HepG2 (cell line): ENCODE measurements around the gene PAK1. TPM values are rescaled to one million over a fixed set of nuclear protein-coding genes. Genes with fewer than 3 reads are reported as not detected.

Experiments used
- ATAC-seq: fragments of 200-7000 bp; cut with Tn5 transposase; 3 replicates; pipeline ENCODE4 v1.9.1; 2020; ENCODE audit warnings: mild to moderate bottlenecking, moderate library complexity
- BruUV-seq: library from RNA; stranded (reverse); fragments of 400-500 nt; replicated peaks from 2 replicates; lab custom pipeline; 2021; lab: Mats Ljungman, UMichigan
- CTCF ChIA-PET: fragments of 300-600 bp; formaldehyde crosslinking; extraction: SDS; loops from one replicate; lab custom pipeline; 2021; ENCODE audit warnings: low total read pairs, inconsistent platforms, low intra/inter-chr PET ratio; lab: Yijun Ruan, JAX
- POLR2A ChIA-PET: fragments of 350-600 bp; sonication (Branson Sonifier 250); formaldehyde crosslinking; loops from one replicate; lab custom pipeline; 2020; ENCODE audit warnings: antibody characterized with exemption, inconsistent platforms; lab: Yijun Ruan, JAX
- DNase-seq: peaks from one replicate; pipeline ENCODE4 v3.0.0-alpha.2; 2015; ENCODE audit warnings: low spot score
- FAIRE-seq: peaks from 3 replicates; lab custom pipeline; 2011; peaks lifted over from hg19 to GRCh38; lab: Jason Lieb, UNC
- H2AFZ ChIP-seq: one replicate; pipeline ENCODE4 v1.6.1; 2011; ENCODE audit warnings: low read length, inconsistent platforms
- H3K27ac ChIP-seq: fragments of 300-600 bp; 3 replicates; pipeline ENCODE4 v1.8.0; 2011; ENCODE audit warnings: mixed run types, mild to moderate bottlenecking, mixed read lengths, low read length, inconsistent platforms; ENCODE audit not compliant: insufficient read depth; ENCODE audit errors: extremely low read length
- H3K27me3 ChIP-seq, 2 experiments: fragments of 200-600 bp in 1 of 2; 2 replicates in 1 of 2; 3 replicates in 1 of 2; pipeline versions ENCODE4 v1.6.0 to v1.8.0; 2011; ENCODE audit warnings: low read length in 2 of 2, mild to moderate bottlenecking in 2 of 2, moderate library complexity in 2 of 2, inconsistent platforms in 1 of 2; ENCODE audit not compliant: insufficient read depth in 2 of 2, control insufficient read depth in 1 of 2
- H3K36me3 ChIP-seq, 2 experiments: fragments of 200-600 bp in 1 of 2; replicated peaks in 1 of 2; 2 replicates in 1 of 2; 3 replicates in 1 of 2; pipeline versions ENCODE4 v1.5.1 to v1.8.0; 2011; ENCODE audit warnings: low read length in 2 of 2, inconsistent platforms in 1 of 2; ENCODE audit not compliant: insufficient read depth in 2 of 2, control insufficient read depth in 1 of 2
- H3K4me1 ChIP-seq: 2 replicates; pipeline ENCODE4 v1.5.1; 2012; ENCODE audit warnings: low read length, inconsistent platforms; ENCODE audit not compliant: insufficient read depth
- H3K4me2 ChIP-seq: 2 replicates; pipeline ENCODE4 v1.6.0; 2011; ENCODE audit warnings: low read depth, low read length, inconsistent platforms
- H3K4me3 ChIP-seq, 3 experiments: fragments of 200-600 bp in 1 of 3; sonication (generic), shearing (Covaris generic) in 1 of 3; replicated peaks in 1 of 3; 2 replicates each; pipeline ENCODE4 v1.5.1; 2011 to 2016; ENCODE audit warnings: low read length in 3 of 3, inconsistent platforms in 2 of 3, low read depth in 2 of 3, mild to moderate bottlenecking in 2 of 3, control low read depth in 1 of 3, mixed read lengths in 1 of 3; ENCODE audit not compliant: insufficient read depth in 1 of 3
- H3K79me2 ChIP-seq: one replicate; pipeline ENCODE4 v1.6.1; 2011; ENCODE audit warnings: low read length, inconsistent platforms; ENCODE audit not compliant: insufficient read depth
- H3K9ac ChIP-seq: 2 replicates; pipeline ENCODE4 v1.6.0; 2011; ENCODE audit warnings: mild to moderate bottlenecking, low read depth, low read length, inconsistent platforms; ENCODE audit not compliant: insufficient read depth
- H3K9me3 ChIP-seq: 2 replicates; pipeline ENCODE4 v1.5.1; 2012; ENCODE audit warnings: mild to moderate bottlenecking, low read length
- H4K20me1 ChIP-seq: 2 replicates; pipeline ENCODE4 v1.6.0; 2011; ENCODE audit warnings: inconsistent platforms, mild to moderate bottlenecking, low read length, moderate library complexity; ENCODE audit not compliant: insufficient read depth
- ATF7 ChIP-seq, 2 experiments: fragments of 450-650 bp in 1 of 2; sonication (generic) in 1 of 2; formaldehyde crosslinking in 1 of 2; IDR thresholded peaks; 2 replicates each; pipeline versions ENCODE4 v1.4.0 to v1.6.1; 2016 to 2020; ENCODE audit warnings: antibody characterized with exemption in 1 of 2, mild to moderate bottlenecking in 1 of 2, missing genetic modification reagents in 1 of 2
- CHCHD3 ChIP-seq: sonication (generic); formaldehyde crosslinking; IDR thresholded peaks from 2 replicates; pipeline ENCODE4 v1.8.0; 2022; ENCODE audit warnings: mild to moderate bottlenecking, missing genetic modification reagents, moderate library complexity
- FOXK2 ChIP-seq: fragments of 450-650 bp; IDR thresholded peaks from 2 replicates; pipeline ENCODE4 v1.6.1; 2016
- ZNF34 ChIP-seq: sonication (generic); formaldehyde crosslinking; IDR thresholded peaks from 2 replicates; pipeline ENCODE4 v1.4.0; 2020; ENCODE audit warnings: mild to moderate bottlenecking, missing genetic modification reagents, borderline replicate concordance
- ZNF781 ChIP-seq: sonication (generic); formaldehyde crosslinking; IDR thresholded peaks from 2 replicates; pipeline ENCODE4 v1.5.1; 2020; ENCODE audit warnings: borderline replicate concordance, mild to moderate bottlenecking, missing genetic modification reagents; ENCODE audit errors: not compliant biosample characterization
- WGBS: methylation state at CpG from one replicate; pipeline ENCODE4 v1.1.6; 2017; ENCODE audit warnings: low lambda C conversion rate; 5-methylcytosine and 5-hydroxymethylcytosine counted together
- in situ Hi-C: cut with HindIII; loops from 2 replicates; pipeline ENCODE4 v1.10.0; 2017; ENCODE audit warnings: low pct_unique_long_range_greater_than_20kb; ENCODE audit not compliant: extremely low pct_ligation_motif_present
- intact Hi-C: fragments of 100-400 bp; cut with micrococcal nuclease; formaldehyde crosslinking; loops from one replicate; pipeline ENCODE4 v1.10.0; 2022; ENCODE audit not compliant: unreplicated experiment
- polyA plus RNA-seq, 8 experiments: library from polyadenylated mRNA; depleted of rRNA in 3 of 8; stranded (reverse) in 7 of 8; unstranded in 1 of 8; fragments of >200 nt; fragmentation: Illumina TruSeq in 4 of 8; extraction: Trizol in 4 of 8; gene quantifications; 2 replicates each; pipeline versions ENCODE4 v1.2.1 to v1.2.3, GENCODE V29; 2011 to 2016; ENCODE audit warnings: low read depth in 4 of 8, missing spikeins in 1 of 8, mixed read lengths in 1 of 8; ENCODE audit not compliant: insufficient read depth in 1 of 8
- total RNA-seq, 5 experiments: library from RNA; depleted of rRNA; stranded (reverse); fragments of >200 nt; fragmentation: Illumina TruSeq; extraction: Trizol; gene quantifications; 2 replicates each; pipeline ENCODE4 v1.2.3, GENCODE V29; 2016; ENCODE audit warnings: low read depth in 1 of 5
- TF ChIP-seq, protein P1 (sequence below): sonication (generic); formaldehyde crosslinking; IDR thresholded peaks from 2 replicates; pipeline ENCODE4 v1.4.0; 2020; ENCODE audit warnings: missing genetic modification reagents

The PAK1 gene
- total and polyA plus RNA-seq, 2 of the 13 experiments (the other 11 are each of a cell fraction or from before 2014, with no cell fraction given) = 1.5 to 4.3 TPM

DNA sequence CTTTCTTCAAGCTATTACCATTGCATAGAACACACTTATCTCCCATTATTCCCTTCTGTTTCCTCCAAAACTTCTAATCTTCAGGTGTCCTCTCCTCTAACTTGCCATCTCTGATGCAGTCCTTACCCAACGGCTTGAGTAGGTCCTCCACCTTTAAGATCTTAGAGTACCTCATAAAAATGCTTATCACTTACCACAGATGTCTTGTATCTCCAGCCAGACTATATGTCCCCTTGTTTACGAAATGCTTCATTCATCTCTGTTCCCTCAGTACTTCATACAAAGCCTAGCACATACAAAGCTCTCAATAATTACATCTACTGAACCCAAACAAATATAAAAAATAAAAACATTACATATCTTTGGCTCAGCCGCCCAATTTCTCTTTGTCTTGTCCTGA, 49.2 kb downstream of the PAK1 start:
- TF ChIP-seq FOXK2 (no peak), CHCHD3 (CRISPR knock-in tag) (no peak), ZNF34 (CRISPR knock-in tag) (no peak), ATF7 (IDR thresholded peaks at IDR 0.05) (no peak), ATF7 (CRISPR knock-in tag; IDR thresholded peaks at IDR 0.05) (no peak), ZNF781 (CRISPR knock-in tag) (no peak)
- TF ChIP-seq, protein P1, sequence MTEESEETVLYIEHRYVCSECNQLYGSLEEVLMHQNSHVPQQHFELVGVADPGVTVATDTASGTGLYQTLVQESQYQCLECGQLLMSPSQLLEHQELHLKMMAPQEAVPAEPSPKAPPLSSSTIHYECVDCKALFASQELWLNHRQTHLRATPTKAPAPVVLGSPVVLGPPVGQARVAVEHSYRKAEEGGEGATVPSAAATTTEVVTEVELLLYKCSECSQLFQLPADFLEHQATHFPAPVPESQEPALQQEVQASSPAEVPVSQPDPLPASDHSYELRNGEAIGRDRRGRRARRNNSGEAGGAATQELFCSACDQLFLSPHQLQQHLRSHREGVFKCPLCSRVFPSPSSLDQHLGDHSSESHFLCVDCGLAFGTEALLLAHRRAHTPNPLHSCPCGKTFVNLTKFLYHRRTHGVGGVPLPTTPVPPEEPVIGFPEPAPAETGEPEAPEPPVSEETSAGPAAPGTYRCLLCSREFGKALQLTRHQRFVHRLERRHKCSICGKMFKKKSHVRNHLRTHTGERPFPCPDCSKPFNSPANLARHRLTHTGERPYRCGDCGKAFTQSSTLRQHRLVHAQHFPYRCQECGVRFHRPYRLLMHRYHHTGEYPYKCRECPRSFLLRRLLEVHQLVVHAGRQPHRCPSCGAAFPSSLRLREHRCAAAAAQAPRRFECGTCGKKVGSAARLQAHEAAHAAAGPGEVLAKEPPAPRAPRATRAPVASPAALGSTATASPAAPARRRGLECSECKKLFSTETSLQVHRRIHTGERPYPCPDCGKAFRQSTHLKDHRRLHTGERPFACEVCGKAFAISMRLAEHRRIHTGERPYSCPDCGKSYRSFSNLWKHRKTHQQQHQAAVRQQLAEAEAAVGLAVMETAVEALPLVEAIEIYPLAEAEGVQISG (CRISPR knock-in tag) = no peak

GRCh38 chr11:77423624-77424023, 50.3 kb downstream of the PAK1 start:
- H3K27ac ChIP-seq = no peak overlapping the region
- H2AFZ ChIP-seq = no peak overlapping the region
- ATAC-seq = no peak
- intact Hi-C loops (no loop called here), in situ Hi-C loops (no loop called here)
- H3K9me3 ChIP-seq = no peaks in the 10 kb centered on the region
- H3K79me2 ChIP-seq = no peaks in the 10 kb centered on the region
- H4K20me1 ChIP-seq = no peaks in the 10 kb centered on the region
- no TSS peak for BruUV-seq
- no peak for FAIRE-seq
- H3K4me3 ChIP-seq = no peak overlapping the region
- no peaks in the 10 kb centered on the region for H3K4me1 ChIP-seq
- no peaks in the 10 kb centered on the region for H3K27me3 ChIP-seq
- ChIA-PET CTCF (no interaction called here), POLR2A (no interaction called here)
- no peaks in the 10 kb centered on the region for H3K36me3 ChIP-seq
- no peak for DNase-seq
- no peak overlapping the region for H3K4me2 ChIP-seq
- no peak overlapping the region for H3K9ac ChIP-seq

More for the DNA sequence above, 49.2 kb downstream of the PAK1 start:
- ChIA-PET CTCF (no interaction called here), POLR2A (no interaction called here)
- Histone ChIP-seq H3K4me3 (no peak overlapping the region), H3K4me2 (no peak overlapping the region), H3K9me3 (no peaks in the 10 kb centered on the region), H3K36me3 (no peaks in the 10 kb centered on the region), H3K4me1 (no peaks in the 10 kb centered on the region), H2AFZ (no peak overlapping the region), H3K79me2 (no peaks in the 10 kb centered on the region), H3K27me3 (no peaks in the 10 kb centered on the region), H3K27ac (no peak overlapping the region), H4K20me1 (no peaks in the 10 kb centered on the region), H3K9ac (no peak overlapping the region)
- WGBS = 42% methylated on average over 3 of the region's 3 CpGs
- FAIRE-seq (no peak), DNase-seq (no peak), ATAC-seq (no peak)
- in situ Hi-C loops (no loop called here), intact Hi-C loops (no loop called here)
- BruUV-seq = no TSS peak
